Esophagus muscularis mucosa (tissue), 3 donors: Measurements from ENCODE around the gene KAZN.

Source experiments
- CTCF ChIP-seq, 3 experiments: fragments of 200-600 bp in 2 of 3; fragments of 450-650 bp in 1 of 3; sonication (generic) in 2 of 3; IDR thresholded peaks; one replicate each; pipeline ENCODE4 v1.5.1; 2017 to 2019; ENCODE audit warnings: antibody characterized with exemption in 3 of 3, mild to moderate bottlenecking in 2 of 3, moderate library complexity in 1 of 3
- POLR2A ChIP-seq: fragments of 450-650 bp; IDR thresholded peaks from one replicate; pipeline ENCODE4 v1.6.1; 2017; ENCODE audit warnings: antibody characterized with exemption, moderate library complexity, mild to moderate bottlenecking, low read depth

GRCh38 chr1:15130607-15131006 is 532.1 kb downstream of the KAZN start:
- TF ChIP-seq POLR2A (no peak), CTCF (IDR thresholded peaks at IDR 0.05) (no peak)
